Endodermal cell (in vitro differentiated cells): ENCODE data around the gene TIFAB. TPM values are rescaled to one million over a fixed set of nuclear protein-coding genes. Genes with fewer than 3 reads are reported as not detected.

Experiments
- DNase-seq: peaks from one replicate; pipeline ENCODE4 v3.0.0-alpha.2; 2017
- H3K27ac ChIP-seq: 2 replicates; pipeline ENCODE4 v1.5.1; 2013; ENCODE audit warnings: mild to moderate bottlenecking, low read depth, low read length, moderate library complexity
- H3K27me3 ChIP-seq: 2 replicates; pipeline ENCODE4 v1.6.1; 2013; ENCODE audit warnings: mild to moderate bottlenecking, low read length, moderate library complexity; ENCODE audit not compliant: insufficient read depth, control insufficient read depth, poor library complexity, severe bottlenecking
- H3K36me3 ChIP-seq: 2 replicates; pipeline ENCODE4 v1.7.0; 2013; ENCODE audit warnings: mild to moderate bottlenecking, low read length, moderate library complexity; ENCODE audit not compliant: control insufficient read depth, insufficient read depth
- H3K4me1 ChIP-seq: one replicate; pipeline ENCODE4 v1.7.0; 2013; ENCODE audit warnings: low read length; ENCODE audit not compliant: control insufficient read depth, insufficient read depth
- H3K4me3 ChIP-seq: 2 replicates; pipeline ENCODE4 v1.5.1; 2013; ENCODE audit warnings: mild to moderate bottlenecking, low read length, moderate library complexity
- H3K9ac ChIP-seq: 2 replicates; pipeline ENCODE4 v1.6.1; 2013; ENCODE audit warnings: mild to moderate bottlenecking, low read length, moderate library complexity; ENCODE audit not compliant: poor library complexity, severe bottlenecking; ENCODE audit errors: extremely low read depth
- H3K9me3 ChIP-seq: 2 replicates; pipeline ENCODE4 v1.6.1; 2013; ENCODE audit warnings: mild to moderate bottlenecking, low read length, moderate library complexity; ENCODE audit not compliant: control insufficient read depth
- H3K27ac Mint-ChIP-seq: 2 replicates; pipeline ENCODE4 v1.8.0; 2020; ENCODE audit warnings: mixed read lengths
- H3K27me3 Mint-ChIP-seq: 2 replicates; pipeline ENCODE4 v1.8.0; 2021; ENCODE audit warnings: mild to moderate bottlenecking, mixed read lengths; ENCODE audit not compliant: insufficient read depth
- H3K36me3 Mint-ChIP-seq: 2 replicates; pipeline ENCODE4 v1.8.0; 2020; ENCODE audit warnings: low read depth, mixed read lengths
- H3K4me1 Mint-ChIP-seq: 2 replicates; pipeline ENCODE4 v1.8.0; 2020; ENCODE audit warnings: mixed read lengths
- H3K4me3 Mint-ChIP-seq: 2 replicates; pipeline ENCODE4 v1.8.0; 2020; ENCODE audit warnings: mild to moderate bottlenecking, moderate library complexity, mixed read lengths
- H3K9me3 Mint-ChIP-seq: 2 replicates; pipeline ENCODE4 v1.8.0; 2020; ENCODE audit warnings: mild to moderate bottlenecking, mixed read lengths
- WGBS, 2 experiments: methylation state at CpG; one replicate each; pipeline versions ENCODE4 v1.1.5 to v1.1.7; 2013; ENCODE audit warnings: missing lambda C conversion rate in 2 of 2, mixed read lengths in 1 of 2; ENCODE audit not compliant: insufficient coverage in 1 of 2, insufficient read length in 1 of 2; 5-methylcytosine and 5-hydroxymethylcytosine counted together
- total RNA-seq, 2 donors: library from RNA; stranded (reverse); fragmentation: NEBNext Ultra II Directional in 1 of 2; extraction: Animal tissue kit (Norgen Biotek cat#: 25700) in 1 of 2; gene quantifications; 2 replicates in 1 of 2; 3 replicates in 1 of 2; pipeline ENCODE4 v1.2.1, GENCODE V29; 2021
- TF ChIP-seq, protein P1 (sequence below): fragments of 200-600 bp; sonication (generic); conservative IDR thresholded peaks from 2 replicates; pipeline ENCODE4 v1.5.0; 2021; ENCODE audit warnings: antibody characterized with exemption, mild to moderate bottlenecking

TIFAB gene
- total RNA-seq, 2 donors from 2014 or later: not detected

DNA sequence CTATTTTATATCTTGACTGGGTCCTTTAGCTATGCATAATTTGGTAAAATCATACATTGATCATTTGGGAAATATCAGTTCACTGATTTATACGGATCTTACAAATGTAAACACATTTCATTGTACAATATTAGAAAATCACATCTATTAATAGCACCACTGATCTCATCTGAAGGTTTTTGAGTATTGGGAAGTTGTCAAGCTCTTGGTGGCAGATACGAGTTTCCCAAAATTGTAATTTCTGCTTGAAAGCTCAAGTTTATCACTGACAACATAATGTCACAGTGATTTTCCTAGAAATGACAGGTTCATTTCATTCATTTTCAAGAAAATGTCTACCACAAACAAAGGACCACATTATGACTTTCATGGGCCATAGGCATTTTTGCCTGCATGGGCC is 50.1 kb downstream of the TIFAB start:
- Mint-ChIP-seq H3K36me3 (peaks cover under 1% of the 10 kb centered on the region), H3K27me3 (peaks cover 49% of the 10 kb centered on the region), H3K27ac (no peak overlapping the region), H3K4me1 (peaks cover 24% of the 10 kb centered on the region), H3K9me3 (peaks cover 7% of the 10 kb centered on the region), H3K4me3 (no peak overlapping the region)
- Histone ChIP-seq H3K27ac (no peak overlapping the region), H3K9me3 (peaks cover 7% of the 10 kb centered on the region), H3K27me3 (no peaks in the 10 kb centered on the region), H3K9ac (no peak overlapping the region), H3K36me3 (no peaks in the 10 kb centered on the region), H3K4me1 (no peaks in the 10 kb centered on the region), H3K4me3 (no peak overlapping the region)
- 83 to 100% methylated on average over 1 to 2 of the region's 2 CpGs for WGBS, 2 experiments
- no peak for DNase-seq
- TF ChIP-seq, protein P1, sequence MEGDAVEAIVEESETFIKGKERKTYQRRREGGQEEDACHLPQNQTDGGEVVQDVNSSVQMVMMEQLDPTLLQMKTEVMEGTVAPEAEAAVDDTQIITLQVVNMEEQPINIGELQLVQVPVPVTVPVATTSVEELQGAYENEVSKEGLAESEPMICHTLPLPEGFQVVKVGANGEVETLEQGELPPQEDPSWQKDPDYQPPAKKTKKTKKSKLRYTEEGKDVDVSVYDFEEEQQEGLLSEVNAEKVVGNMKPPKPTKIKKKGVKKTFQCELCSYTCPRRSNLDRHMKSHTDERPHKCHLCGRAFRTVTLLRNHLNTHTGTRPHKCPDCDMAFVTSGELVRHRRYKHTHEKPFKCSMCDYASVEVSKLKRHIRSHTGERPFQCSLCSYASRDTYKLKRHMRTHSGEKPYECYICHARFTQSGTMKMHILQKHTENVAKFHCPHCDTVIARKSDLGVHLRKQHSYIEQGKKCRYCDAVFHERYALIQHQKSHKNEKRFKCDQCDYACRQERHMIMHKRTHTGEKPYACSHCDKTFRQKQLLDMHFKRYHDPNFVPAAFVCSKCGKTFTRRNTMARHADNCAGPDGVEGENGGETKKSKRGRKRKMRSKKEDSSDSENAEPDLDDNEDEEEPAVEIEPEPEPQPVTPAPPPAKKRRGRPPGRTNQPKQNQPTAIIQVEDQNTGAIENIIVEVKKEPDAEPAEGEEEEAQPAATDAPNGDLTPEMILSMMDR: no peak

- peak; percentile 65 for DNase-seq
- Histone ChIP-seq H3K27ac (no peak overlapping the region), H3K4me3 (peak overlapping the region; percentile 85), H3K4me1 (no peaks in the 10 kb centered on the region), H3K9me3 (peaks cover 7% of the 10 kb centered on the region), H3K27me3 (no peaks in the 10 kb centered on the region), H3K9ac (no peak overlapping the region), H3K36me3 (no peaks in the 10 kb centered on the region)
- H3K27ac Mint-ChIP-seq: no peak overlapping the region
- peaks cover 41% of the 10 kb centered on the region for H3K27me3 Mint-ChIP-seq
- peaks cover 5% of the 10 kb centered on the region for H3K9me3 Mint-ChIP-seq
- 10 to 16% methylated on average over 2 to 5 of the region's 5 CpGs for WGBS, 2 experiments
- peaks cover 36% of the 10 kb centered on the region for H3K4me1 Mint-ChIP-seq
- TF ChIP-seq, protein P1: no peak
- peaks cover 2% of the 10 kb centered on the region for H3K36me3 Mint-ChIP-seq
- H3K4me3 Mint-ChIP-seq: peak overlapping the region; percentile 78
These were observed 51.3 kb downstream of the TIFAB start for GRCh38 chr5:135400866-135401265.

DNA sequence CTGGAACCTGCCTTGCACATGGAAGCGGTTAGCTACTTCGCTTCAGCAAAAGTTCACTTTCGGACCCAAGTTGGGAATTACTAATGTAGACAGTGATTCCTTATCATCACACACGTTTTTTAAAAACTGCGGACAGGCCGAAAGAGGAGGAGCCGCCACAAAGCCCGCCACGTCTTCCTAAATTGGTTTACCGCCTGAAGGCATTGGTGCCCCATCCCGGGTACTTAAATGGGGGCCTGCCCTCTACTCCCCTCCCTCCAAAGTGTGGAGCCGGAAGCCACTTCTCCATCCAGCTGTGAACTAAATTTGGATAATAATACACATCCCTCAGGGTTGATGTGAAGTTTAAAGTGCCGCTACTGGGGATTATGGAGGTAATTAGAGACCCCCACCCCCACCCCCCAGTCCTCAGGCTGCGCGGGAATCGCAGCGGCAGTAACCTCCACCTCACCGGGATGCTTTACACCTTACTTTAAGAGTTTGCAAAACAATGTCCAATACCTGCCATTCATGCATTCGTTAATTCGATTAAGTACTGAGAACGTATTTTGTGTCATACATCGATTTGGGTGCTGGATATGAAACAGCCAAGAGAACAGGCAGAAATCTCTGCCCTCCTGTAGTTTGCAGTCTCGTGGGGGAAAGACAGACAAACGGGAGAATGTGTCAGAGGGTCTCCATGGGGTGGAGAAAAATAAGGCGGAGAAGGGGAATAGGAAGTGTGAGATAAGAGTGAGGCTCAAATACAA is 52.2 kb downstream of the TIFAB start:
- H3K27ac Mint-ChIP-seq: peak overlapping the region; percentile 94
- peaks cover 32% of the 10 kb centered on the region for H3K27me3 Mint-ChIP-seq
- peaks cover 1% of the 10 kb centered on the region for H3K9me3 Mint-ChIP-seq
- H3K27ac ChIP-seq: no peak overlapping the region
- H3K36me3 ChIP-seq: no peaks in the 10 kb centered on the region
- H3K4me3 Mint-ChIP-seq: peak overlapping the region; percentile 78
- H3K4me1 Mint-ChIP-seq: peaks cover 45% of the 10 kb centered on the region
- DNase-seq: peak; percentile 87
- 3 to 8% methylated on average over 12 to 25 of the region's 25 CpGs for WGBS, 2 experiments
- peaks cover 2% of the 10 kb centered on the region for H3K36me3 Mint-ChIP-seq
- H3K9ac ChIP-seq: peak overlapping the region; percentile 63
- peaks cover 5% of the 10 kb centered on the region for H3K4me1 ChIP-seq
- peaks cover 1% of the 10 kb centered on the region for H3K9me3 ChIP-seq
- TF ChIP-seq, protein P1: no peak
- peak overlapping the region; percentile 85 for H3K4me3 ChIP-seq
- H3K27me3 ChIP-seq: no peaks in the 10 kb centered on the region
